ENCODE results near the gene MYO7A. TPM values are rescaled to one million over a fixed set of nuclear protein-coding genes. Genes with fewer than 3 reads are reported as not detected.

The MYO7A gene
- total RNA-seq, 2 donors from 2014 or later = 15.2 to 22.7 TPM

DNA sequence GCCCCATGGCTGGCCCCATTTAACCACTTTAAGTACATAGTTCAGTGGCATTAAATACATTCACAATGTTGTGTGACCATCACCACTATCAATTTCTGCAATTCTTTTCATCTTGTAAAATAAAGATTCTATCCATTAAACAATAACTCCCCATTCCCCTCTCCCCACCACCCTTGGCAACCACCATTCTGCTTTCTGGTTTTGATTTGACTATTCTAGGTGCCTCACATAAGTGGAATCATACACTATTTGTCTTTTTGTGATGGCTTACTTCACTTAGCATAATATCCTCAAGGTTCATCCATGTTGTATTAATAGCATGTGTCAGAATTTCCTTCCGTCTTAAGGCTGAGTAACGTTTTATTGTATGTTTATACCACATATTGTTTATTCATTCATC is 7.0 kb downstream of the MYO7A start:
- Histone ChIP-seq H3K4me1 (ENCODE audit: control insufficient read depth in 1 of 2, low read depth in 2 of 2) (peaks cover 10 to 19% of the 10 kb centered on the region in 2 donors), H3K27ac (no peak overlapping the region), H3K36me3 (no peaks in the 10 kb centered on the region), H3K27me3 (replicated peaks; ENCODE audit: insufficient read depth) (no peaks in the 10 kb centered on the region), H3K4me3 (no peak overlapping the region), H3K9me3 (no peaks in the 10 kb centered on the region)
- ATAC-seq (ENCODE audit: insufficient number of reproducible peaks, low FRiP score, low read depth) = no peak
- TF ChIP-seq, protein P1, sequence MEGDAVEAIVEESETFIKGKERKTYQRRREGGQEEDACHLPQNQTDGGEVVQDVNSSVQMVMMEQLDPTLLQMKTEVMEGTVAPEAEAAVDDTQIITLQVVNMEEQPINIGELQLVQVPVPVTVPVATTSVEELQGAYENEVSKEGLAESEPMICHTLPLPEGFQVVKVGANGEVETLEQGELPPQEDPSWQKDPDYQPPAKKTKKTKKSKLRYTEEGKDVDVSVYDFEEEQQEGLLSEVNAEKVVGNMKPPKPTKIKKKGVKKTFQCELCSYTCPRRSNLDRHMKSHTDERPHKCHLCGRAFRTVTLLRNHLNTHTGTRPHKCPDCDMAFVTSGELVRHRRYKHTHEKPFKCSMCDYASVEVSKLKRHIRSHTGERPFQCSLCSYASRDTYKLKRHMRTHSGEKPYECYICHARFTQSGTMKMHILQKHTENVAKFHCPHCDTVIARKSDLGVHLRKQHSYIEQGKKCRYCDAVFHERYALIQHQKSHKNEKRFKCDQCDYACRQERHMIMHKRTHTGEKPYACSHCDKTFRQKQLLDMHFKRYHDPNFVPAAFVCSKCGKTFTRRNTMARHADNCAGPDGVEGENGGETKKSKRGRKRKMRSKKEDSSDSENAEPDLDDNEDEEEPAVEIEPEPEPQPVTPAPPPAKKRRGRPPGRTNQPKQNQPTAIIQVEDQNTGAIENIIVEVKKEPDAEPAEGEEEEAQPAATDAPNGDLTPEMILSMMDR (IDR thresholded peaks at IDR 0.05) = no peak
- no peak for DNase-seq (ENCODE audit: low spot score)

DNA sequence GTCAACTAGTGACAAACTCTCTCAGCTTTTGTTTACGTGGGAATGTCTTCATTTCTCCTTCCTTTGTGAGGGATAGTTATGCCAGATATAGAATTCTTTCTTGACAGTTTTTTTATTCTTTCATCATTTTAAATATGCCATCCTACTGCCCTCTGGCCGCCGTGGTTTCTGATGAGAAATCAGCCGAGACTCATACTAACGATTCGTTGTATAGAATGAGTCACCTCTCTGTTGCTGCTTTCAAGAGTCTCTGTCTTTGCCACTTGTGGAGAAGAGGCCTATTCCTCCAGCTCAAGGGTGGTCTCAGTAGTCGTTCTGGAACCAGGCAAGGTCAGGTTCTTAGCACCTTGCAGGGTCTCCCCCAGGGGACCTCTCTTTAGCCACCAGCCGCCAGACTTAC is 8.0 kb downstream of the MYO7A start:
- ATAC-seq (ENCODE audit: insufficient number of reproducible peaks, low FRiP score, low read depth) (no peak), DNase-seq (ENCODE audit: low spot score) (no peak)
- Histone ChIP-seq H3K27ac (no peak overlapping the region), H3K36me3 (no peaks in the 10 kb centered on the region), H3K4me1 (ENCODE audit: control insufficient read depth in 1 of 2, low read depth in 2 of 2) (peaks cover 6 to 9% of the 10 kb centered on the region in 2 donors), H3K27me3 (replicated peaks; ENCODE audit: insufficient read depth) (no peaks in the 10 kb centered on the region), H3K4me3 (no peak overlapping the region), H3K9me3 (no peaks in the 10 kb centered on the region)
- TF ChIP-seq, protein P1 (IDR thresholded peaks at IDR 0.05) = no peak

DNA sequence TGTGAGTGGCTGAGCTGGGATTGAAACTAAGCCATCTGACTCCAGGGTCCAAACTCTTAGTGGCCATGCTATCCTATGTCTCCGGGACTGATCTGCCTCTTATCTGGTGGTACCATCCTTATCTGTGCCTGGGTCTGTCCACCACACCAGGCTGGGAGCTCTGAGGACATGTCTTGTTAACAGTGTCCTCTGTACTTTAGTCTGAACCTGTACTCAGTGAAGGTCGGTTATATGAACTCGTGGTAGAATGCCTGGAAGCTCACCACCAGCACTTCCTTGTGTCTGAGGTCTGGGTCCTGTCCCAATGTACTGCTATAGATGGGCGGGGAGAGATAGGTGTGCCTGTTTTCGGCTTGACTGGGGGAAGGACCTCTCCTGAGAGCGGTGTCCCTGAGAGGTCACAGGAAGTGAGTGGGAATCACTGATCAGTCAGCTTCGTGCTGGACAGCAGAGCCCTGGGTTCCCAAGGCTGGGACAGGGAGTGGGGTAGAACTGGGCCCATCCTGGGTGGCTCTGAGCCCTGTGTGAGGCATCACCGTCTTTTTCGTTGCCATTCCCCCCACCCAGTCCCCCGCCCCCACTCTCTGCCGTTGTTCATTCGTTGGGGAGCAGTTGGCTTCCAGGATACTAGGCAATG is 8.9 kb downstream of the MYO7A start:
- no peak for DNase-seq (ENCODE audit: low spot score)
- Histone ChIP-seq H3K27me3 (replicated peaks; ENCODE audit: insufficient read depth) (no peaks in the 10 kb centered on the region), H3K4me3 (no peak overlapping the region), H3K27ac (no peak overlapping the region), H3K4me1 (ENCODE audit: control insufficient read depth in 1 of 2, low read depth in 2 of 2) (peaks cover 0 to under 1% of the 10 kb centered on the region in 2 donors), H3K9me3 (no peaks in the 10 kb centered on the region), H3K36me3 (no peaks in the 10 kb centered on the region)
- TF ChIP-seq, protein P1 (IDR thresholded peaks at IDR 0.05) = no peak
- no peak for ATAC-seq (ENCODE audit: insufficient number of reproducible peaks, low FRiP score, low read depth)

DNA sequence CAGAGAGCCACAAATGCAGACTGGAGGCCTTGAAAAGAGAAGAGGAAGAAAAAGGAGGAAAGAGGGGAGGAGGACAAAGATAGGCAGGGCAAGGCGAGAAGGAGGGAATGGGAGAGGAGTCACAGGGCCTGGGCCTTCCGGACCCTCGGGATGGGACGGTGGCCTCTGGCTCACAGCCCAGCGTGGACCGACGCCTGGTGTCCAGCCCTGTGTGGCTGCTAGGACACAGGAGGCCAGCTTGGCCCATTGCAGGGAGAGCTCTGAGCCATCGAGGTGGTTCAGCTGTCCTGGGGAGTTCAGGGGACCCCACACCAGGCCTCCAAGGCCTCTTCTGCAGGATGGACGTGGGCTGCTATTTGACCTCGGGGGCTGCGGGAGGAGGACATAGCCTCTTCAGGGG is 9.4 kb downstream of the MYO7A start:
- H3K27ac ChIP-seq = no peak overlapping the region
- TF ChIP-seq, protein P1 (IDR thresholded peaks at IDR 0.05) = no peak
- H3K27me3 ChIP-seq (replicated peaks; ENCODE audit: insufficient read depth) = no peaks in the 10 kb centered on the region
- DNase-seq (ENCODE audit: low spot score) (no peak), ATAC-seq (ENCODE audit: insufficient number of reproducible peaks, low FRiP score, low read depth) (no peak)
- H3K9me3 ChIP-seq = no peaks in the 10 kb centered on the region
- no peaks in the 10 kb centered on the region for H3K4me1 ChIP-seq (ENCODE audit: control insufficient read depth in 1 of 2, low read depth in 2 of 2)
- H3K36me3 ChIP-seq = no peaks in the 10 kb centered on the region
- no peak overlapping the region for H3K4me3 ChIP-seq

DNA sequence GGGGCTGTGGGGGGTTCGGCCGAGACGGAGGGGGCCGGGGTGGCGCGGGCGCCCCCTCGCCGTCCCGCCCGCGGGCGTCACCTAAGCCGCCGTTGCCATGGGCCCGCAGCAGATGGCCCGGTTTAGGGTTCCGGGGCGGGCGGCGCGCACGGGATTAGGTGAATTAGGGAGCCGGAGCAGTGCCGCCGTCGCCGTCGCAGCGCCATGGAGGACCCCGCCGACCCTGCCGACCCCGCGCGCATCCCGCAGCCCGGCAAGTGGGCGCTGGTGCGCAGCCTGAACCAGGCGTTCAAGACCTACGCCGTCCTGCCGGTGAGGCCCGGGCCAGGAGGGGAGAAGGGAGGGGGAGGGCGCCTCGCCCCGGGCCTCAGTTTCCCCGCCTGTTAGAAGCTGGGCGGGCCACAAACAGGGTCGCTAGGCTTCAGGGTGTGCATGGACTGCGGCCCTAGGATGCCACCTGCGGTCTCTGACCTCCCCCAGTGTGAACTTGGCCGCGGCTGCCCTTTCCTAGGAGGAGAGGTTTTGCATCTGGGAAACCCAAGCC is 10.1 kb downstream of the MYO7A start:
- no peaks in the 10 kb centered on the region for H3K4me1 ChIP-seq (ENCODE audit: control insufficient read depth in 1 of 2, low read depth in 2 of 2)
- ATAC-seq (ENCODE audit: insufficient number of reproducible peaks, low FRiP score, low read depth) (no peak), DNase-seq (ENCODE audit: low spot score) (no peak)
- TF ChIP-seq, protein P1 (IDR thresholded peaks at IDR 0.05) = no peak
- no peaks in the 10 kb centered on the region for H3K27me3 ChIP-seq (replicated peaks; ENCODE audit: insufficient read depth)
- no peak overlapping the region for H3K4me3 ChIP-seq
- no peaks in the 10 kb centered on the region for H3K36me3 ChIP-seq
- no peak overlapping the region for H3K27ac ChIP-seq
- H3K9me3 ChIP-seq = no peaks in the 10 kb centered on the region

All from thoracic aorta (tissue), 2 donors.